Inflammatory macrophage treated with lipopolysaccharide for 1 hour (primary cell): ENCODE data around the gene DDN.
A peak's percentile ranks its signal among the peaks of the same experiment; 100 is the strongest.

Experiments
- DNase-seq, 2 donors: peaks; one replicate each; pipeline ENCODE4 v3.0.0-alpha.2; 2020 to 2022

Gene DDN

DNA sequence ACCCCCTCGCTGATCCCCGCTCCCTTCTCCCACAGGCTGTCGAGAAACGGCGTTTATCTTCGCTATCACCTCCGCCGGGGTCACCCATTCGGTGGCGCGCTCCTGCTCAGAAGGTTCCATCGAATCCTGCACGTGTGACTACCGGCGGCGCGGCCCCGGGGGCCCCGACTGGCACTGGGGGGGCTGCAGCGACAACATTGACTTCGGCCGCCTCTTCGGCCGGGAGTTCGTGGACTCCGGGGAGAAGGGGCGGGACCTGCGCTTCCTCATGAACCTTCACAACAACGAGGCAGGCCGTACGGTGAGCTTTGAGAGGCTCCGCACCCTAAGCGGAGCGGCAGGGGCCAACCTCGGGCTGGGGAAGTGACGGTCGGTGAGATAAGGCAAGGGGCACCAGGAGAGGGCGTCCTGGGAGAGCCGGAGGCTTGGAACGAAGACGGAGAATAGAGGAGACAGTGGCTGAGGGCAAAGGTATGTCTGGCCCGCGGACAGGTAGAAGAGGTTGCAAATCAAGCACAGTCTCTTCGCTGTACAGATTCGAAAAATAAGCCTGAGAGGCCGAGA lies 18.7 kb downstream of the DDN start:
- no peak for DNase-seq

DNA sequence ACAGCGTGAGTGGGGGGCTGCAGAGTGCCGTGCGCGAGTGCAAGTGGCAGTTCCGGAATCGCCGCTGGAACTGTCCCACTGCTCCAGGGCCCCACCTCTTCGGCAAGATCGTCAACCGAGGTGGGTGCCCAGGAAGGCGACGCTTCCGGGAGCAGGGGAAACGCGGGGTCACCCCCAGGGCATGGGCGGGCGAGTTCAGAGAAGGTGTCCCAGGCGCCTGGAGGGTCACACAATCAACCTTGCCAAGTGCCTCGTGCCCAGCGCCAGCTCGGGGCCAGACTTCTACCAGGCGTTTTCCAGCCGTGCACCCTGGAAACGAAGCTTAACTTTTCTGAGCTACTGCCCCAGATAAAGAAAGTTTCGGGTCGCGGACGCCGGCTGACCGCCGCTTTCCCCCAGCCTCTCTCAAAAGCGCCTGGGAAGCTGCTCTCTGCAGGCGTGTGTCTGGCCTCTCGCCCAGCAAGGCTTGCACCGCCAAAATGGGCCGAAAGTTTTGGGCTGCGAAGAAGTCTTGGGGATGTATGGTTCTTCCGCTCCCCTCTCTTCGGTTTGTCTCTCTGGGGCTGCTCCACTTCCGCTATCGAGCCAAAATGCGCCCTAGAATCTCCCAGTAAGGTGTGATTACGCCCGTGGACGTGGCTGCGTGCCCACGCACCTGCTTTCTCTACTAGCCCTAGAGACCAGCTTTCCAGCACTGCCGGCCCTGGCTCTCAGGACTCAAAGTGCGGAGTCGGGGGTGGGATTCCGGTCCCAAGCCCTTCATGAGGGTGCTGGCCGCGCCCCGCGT lies 19.4 kb downstream of the DDN start:
- DNase-seq, result no peak

GRCh38 chr12:48978741-48979601 lies 20.2 kb downstream of the DDN start:
- DNase-seq, result no peak

- no peak for DNase-seq
Observed at GRCh38 chr12:48978291-48978740, 20.9 kb downstream of the DDN start, which contains the start of gene WNT1. Gene WNT1 (plus strand): TSS chr12:48978322. CDS start chr12:48978651, 329 bp downstream.

DNA sequence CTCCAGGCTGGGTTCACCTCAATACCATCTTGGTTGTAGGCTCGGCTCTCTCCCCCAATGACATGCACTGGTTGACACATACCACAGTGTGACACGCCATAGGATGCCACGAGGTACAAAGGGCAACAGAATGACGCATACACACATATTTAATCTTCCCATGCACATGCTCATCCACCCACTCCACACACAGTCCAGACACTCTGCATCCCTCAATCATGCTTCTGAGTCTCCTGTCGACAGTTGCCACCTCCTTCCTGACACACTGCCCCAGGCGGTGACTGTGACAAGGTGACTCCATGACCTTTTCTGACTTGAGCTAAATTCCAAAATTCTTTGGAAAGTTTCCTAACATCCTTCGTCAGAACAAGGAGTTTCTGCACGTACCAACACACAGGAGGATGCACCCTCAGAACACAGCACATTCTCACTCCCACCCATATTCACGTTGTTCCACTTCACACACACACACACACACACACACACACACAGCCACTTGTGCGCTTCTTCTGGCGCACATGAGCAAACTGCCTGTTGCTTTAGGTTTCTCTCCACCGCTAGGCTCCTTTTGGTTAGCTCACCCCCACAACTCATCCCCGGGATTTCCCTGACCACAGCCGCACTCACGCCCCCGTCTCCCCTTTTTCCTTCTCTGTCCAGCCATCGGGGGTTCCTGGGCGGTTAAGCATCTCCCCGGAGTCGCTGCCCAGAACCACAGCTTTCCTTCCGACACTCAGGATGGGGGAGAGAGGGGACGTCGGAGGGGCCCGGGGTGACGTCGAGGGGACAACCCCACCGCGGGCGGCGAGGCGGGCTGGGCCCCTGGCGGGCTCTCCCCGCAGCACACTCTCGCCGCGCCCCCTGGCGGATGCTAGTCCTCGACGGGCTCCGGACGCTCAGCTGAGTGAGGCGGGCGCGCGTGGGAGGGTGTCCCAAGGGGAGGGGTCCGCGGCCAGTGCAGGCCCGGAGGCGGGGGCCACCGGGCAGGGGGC lies 21.6 kb downstream of the DDN start:
- DNase-seq, result peak; percentile 84 to 85

GRCh38 chr12:48973941-48974673 lies 25.1 kb downstream of the DDN start:
- DNase-seq, result peak in 1 of 2 donors; percentile 58

- DNase-seq, result peak in 1 of 2 donors; percentile 51
Observed at GRCh38 chr12:48973531-48973930, 25.6 kb downstream of the DDN start.

DNA sequence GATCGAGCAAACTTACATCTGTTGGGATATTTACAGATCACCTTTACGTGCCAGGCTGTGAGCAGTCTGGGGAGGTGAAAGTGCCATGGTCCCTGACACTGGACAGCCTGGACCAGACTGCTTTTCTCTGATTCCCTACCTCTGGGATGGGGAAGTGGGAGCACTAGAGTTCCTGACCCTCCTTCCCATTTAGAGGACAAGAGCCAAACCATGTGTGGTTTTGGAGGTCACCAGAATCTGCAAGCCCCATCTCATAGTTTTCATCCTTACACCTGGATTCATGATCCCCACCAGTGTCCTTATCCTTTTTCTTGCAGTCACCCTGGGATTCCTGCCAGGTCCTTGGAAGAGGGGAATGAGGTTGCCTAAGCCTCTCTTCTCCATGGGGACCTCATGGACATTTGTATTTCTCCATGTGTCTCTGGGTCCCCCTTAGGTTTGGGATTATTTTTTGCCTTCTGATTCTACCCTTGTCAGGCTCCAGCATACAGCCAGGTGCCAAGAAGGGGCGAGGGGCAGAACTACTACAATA lies 26.2 kb downstream of the DDN start:
- no peak for DNase-seq

- DNase-seq, result no peak
Observed at GRCh38 chr12:48972213-48972951, 26.8 kb downstream of the DDN start.

DNA sequence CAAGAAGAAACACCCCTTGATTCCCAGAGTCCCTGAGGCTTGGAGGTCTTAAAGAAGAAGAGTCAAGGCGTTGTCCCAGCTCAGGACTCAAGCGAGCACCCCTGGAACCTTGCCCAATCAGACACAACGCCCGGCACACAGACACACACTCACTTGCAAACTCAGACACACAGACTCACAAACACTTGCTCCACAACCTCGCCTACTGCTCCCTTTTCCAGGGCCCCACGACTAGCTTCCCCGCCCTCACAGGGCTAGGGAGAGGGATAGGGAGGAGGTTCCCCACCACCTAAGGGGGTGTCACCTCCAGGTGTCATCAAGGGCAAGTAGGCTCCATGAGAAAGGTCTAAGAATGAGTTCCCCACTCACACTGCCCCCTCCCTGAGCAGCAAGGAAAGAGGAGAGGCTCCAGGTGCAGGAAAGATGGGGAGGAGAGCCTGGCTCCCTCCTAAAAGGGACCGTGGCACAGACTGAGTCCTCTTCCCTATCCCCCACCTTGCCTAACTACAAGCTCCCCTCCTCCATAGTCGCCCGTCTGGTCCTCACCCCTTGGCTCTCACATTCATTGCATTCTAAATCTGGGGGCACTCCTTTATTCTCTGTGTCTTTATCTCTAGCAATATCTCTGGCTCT lies 28.4 kb downstream of the DDN start:
- DNase-seq, result no peak

GRCh38 chr12:48969833-48970701 lies 29.1 kb downstream of the DDN start:
- DNase-seq, result no peak

- no peak for DNase-seq
Observed at GRCh38 chr12:48969160-48969771, 29.9 kb downstream of the DDN start.

DNA sequence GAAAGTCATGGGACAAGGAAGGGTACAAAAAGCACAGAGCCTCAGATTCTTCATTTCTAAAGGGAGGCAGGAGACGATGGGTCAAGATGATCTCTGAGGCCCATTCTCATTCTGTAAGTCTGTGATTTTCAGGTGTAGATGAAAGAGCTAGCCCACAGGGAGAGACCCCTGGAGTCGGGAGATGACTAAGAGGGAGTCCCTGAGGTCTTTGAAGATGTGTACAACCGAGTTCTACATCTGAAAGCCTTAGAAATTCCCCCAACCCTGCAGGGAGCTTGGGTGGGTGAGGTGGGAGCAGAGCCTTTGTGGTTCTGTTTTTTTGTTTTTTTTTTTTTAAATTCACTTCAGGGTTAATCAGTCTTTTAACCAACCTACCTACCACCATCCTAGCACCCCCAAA lies 30.7 kb downstream of the DDN start:
- DNase-seq, result no peak

DNA sequence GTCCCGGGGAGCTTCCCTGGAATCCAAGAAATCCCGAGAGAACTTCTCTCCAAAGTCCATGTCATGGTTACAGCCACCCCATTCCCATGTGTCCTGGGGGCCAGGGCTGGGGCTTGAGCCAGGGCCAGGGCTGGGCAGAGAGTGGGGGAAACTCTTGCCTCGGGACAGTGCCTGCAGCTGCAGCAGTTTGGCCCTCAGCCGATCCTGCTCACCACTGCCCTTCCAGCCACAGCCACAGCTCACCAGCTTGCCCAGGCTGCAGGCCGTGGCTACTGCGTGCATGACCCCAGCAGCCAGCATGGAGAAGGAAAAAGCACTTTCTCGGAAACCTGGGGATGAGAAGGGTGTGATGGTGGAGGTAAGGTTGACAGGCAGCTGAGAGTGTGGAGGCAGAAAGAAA lies 31.2 kb downstream of the DDN start:
- no peak for DNase-seq

- DNase-seq, result peak in 1 of 2 donors; percentile 52
Observed at GRCh38 chr12:48966177-48966895, 32.8 kb downstream of the DDN start.

DNA sequence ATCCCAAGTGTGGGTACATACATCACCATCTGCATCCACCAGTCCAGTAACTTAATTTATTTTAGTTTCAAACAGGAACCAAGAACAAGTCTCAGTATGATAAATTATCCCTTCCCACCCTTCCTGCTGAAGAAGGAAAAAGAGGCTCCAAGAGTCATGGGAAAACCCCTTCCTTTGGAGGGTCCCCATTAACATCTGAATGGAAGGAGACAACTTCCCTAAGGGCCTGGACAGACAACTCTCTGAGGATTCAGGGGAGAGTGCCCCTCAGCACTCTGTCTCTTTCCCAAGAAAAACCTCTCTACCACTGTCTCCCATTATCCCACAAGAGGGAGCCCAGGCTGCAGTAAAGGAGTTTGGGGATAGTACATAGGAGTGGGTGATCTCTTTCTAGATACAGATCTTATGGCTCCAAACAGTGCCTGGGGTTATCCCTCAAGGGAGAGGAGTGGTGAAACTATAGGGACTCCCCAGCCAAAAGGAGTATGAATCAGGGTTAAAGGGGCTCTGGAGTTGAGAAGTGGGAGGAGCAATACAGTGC lies 33.8 kb downstream of the DDN start:
- peak in 1 of 2 donors; percentile 69 for DNase-seq

DNA sequence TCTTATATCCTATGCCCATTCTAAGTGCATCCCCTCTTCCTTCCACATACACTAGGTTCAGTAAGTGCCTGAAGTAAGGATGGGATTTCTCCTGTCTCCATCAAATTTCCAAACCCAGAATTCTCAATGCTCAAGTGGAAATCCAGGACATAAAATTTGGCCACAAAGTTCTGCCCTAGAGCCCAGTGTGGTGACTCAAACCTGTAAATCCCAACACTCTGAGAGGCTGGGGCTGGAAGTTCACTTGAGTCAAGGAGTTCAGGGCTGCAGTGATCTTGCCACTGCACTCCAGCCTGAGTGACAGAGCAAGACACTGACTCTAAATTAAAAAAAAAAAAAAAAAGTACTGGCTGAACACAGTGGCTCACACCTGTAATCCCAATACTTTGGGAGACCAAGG lies 37.4 kb downstream of the DDN start:
- DNase-seq, result no peak
